Measurements from ENCODE around the gene FASLG.
"Not testable (repeated sequence)": the region's sequence is repeated elsewhere in the genome, so short reads cannot be mapped to it uniquely, and the experiment has no call there.

The FASLG gene

DNA sequence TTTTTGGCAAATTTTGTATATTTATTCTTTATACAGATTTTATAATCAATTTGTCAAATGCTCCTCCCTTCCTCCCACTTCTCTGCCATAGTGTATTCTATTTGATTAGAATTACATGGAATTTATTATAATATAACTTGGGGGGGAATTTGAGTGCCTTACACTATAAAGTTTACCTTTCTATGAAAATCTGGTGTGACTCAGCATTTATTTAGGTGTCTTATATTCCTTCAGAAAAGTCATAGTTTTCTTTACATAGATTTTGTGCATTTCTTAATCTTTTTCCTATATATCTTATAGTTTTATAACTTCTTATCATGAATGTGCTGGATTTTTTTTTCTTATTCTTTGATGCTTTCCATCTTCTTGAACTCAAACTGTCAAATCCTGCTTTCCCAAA, 21.3 kb downstream of the FASLG start:
- in situ Hi-C loops (cut with MboI; ENCODE audit: low sequenced_read_pairs), result no loop called here

DNA sequence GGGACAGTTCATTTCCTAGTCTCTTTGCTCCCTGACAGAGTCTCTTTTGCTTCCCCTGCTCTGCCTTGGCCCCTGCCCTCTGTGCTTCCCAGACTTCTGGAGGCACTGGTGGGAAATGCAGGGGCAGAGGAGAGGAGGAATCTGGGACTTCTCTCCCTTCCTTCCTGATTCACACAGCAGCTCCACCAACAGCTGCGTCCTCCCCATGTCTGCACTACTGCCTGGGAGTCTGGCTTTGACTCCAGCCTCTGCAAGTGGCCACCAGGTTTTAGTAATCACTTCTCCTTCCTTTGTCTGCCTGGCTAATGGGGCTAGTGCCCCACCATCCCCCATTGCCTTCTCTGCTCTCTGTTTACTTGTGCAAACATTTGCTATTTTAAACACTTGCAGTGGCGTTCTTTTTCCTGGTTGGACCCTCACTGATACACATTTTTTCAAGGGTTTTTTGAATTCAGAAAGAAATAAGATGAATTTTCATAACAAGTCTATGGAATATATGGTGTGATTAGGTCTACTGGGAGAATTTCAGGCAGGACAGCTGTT, 21.9 kb downstream of the FASLG start:
- in situ Hi-C loops (cut with MboI; ENCODE audit: low sequenced_read_pairs), result no loop called here

DNA sequence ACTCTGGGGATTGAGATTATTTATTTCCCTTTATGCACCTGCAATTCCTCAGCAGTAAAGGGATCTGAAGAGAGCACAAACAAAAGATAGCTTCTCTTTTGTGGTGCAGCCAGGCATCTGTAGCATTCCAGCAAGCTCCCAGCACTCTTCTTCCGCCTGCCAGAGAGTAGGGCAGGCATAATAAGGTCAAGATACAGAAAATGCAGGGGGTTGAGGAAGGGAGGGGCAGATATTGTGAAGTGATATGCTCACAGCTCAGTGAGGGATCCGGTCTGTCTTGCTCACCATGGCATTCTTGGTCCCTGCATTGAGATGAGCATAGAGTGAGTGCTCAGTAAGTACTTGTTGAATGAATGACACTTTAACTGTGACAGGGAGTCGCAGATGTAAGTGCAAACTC, 23.9 kb downstream of the FASLG start:
- in situ Hi-C loops (cut with MboI; ENCODE audit: low sequenced_read_pairs), result no loop called here

DNA sequence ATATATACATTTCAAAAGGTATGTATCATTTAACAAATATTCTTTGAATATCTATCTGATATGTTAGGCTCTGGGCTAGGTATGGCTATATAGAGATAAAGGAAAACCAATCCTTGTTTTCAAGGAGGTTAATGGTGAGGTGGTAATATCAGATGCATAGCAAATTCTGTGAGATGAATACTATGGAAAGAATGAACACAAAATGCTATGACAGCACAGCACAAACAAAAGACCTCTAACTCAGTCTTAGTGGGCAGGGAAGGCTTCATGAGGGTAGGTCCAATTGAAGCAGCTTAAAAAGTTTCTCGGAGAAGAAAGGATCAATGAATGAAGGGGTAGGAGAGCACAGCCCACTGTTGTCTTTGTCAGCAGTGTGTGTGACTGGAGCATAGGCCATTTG, 27.2 kb downstream of the FASLG start:
- in situ Hi-C loops (cut with MboI; ENCODE audit: low sequenced_read_pairs), result no loop called here

DNA sequence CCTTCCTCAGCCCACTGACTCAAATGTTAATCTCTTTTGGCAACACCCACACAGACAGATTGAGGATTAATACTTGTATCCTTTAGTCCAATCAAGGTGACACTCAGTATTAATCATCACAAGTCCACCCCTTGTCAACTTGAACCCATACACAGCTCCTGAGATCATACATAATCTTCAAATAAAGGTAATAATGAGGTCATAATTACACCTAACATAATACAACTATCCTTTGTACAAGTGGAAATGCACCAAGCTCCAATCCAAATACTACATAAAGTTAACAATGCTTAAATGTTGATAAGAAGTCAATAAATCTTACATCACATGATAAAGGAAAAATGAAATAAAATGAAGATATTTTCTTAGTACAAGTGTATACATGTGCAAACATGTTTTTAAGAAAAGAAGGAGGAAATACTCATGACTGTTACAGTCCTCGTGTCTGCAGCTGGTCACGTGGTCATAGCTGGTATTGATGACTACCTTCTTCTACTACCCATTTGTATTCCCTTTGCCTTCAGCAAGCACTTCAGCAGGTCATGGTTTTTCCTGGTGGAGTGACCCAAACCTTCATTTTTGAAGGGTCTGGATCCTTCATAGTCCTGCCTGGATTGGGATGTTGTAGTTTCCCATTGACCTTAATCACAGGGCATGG, 29.7 kb downstream of the FASLG start:
- in situ Hi-C loops (cut with MboI; ENCODE audit: low sequenced_read_pairs), result not testable (repeated sequence)

DNA sequence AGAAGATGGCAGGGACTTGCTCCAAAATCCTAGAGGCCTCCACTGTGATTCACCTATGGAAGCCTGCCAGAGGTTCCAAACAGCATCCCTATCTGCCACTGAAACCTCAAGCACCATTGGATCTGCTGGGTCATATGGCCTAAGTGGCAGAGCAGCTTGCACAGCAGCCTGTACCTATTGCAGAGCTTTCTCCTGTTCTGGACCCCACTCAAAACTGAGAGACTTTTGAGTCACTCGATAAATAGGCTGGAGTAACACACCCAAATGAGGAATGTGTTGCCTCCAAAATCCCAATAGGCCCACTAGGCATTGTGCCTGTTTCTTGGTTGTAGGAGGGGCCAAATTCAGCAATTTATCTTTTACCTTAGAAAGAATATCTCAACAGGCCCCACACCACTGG, 32.0 kb downstream of the FASLG start:
- in situ Hi-C loops (cut with MboI; ENCODE audit: low sequenced_read_pairs), result not testable (repeated sequence)

DNA sequence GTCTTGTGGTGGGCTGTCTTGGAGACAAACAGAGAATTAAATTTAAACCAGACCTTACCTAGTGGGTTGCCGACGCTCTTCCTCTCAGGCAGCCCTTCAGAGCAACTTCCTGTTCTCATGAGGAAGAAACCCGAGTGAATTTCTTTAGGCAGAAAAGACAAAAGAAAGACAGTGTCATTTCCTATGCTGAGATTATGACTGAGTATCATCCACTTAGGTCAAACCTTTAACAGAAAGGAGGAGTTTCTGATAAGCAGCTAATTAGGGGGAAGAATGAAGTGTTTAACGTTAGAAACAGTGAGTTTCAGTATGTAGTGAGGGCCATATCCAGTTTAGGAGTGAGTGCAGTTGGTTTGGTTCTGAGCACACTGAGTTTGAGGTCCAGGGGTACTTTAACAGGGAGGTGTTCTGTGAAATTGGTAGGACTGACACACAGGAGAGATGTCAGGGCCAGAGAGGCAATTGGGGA, 38.7 kb downstream of the FASLG start:
- in situ Hi-C loops (cut with MboI; ENCODE audit: low sequenced_read_pairs), result no loop called here

DNA sequence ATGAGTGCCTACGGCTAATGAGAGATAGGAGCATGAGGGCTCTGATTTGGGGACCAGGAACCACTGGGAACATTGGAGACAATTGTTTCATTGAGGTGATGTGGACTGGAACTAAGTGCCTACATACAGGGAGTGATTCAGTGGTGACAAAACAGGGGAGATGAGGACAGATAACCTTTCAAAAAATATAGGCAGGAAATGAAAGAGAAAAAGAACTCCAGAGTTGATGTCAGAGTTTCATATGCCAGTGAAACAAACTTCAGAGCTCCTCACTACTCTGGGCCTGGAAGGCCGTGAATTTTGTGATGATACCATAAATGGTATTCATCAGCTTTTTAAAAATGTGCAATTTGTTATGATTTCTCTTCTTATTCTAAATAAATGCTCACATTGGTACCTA, 39.3 kb downstream of the FASLG start:
- in situ Hi-C loops (cut with MboI; ENCODE audit: low sequenced_read_pairs), result no loop called here

DNA sequence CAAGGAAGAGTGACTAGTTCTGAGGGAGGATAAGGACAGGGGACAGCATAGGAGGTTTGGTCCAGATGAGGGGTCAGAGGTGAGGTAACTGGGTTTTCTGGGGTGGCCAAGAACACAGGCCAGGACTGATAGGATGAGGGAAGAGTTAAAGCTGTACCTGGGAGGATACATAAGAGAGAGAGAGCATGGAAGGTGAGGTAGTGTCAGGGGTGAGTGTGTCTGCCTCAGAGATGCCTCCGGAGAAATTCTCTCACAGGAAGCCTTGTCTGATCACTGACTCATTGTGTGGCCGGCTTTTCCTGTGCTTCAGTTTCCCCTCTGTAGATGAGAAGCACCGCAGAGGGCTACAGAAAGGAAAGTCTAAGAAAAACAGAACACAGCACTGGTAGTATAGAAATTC, 40.2 kb downstream of the FASLG start:
- in situ Hi-C loops (cut with MboI; ENCODE audit: low sequenced_read_pairs), result no loop called here

DNA sequence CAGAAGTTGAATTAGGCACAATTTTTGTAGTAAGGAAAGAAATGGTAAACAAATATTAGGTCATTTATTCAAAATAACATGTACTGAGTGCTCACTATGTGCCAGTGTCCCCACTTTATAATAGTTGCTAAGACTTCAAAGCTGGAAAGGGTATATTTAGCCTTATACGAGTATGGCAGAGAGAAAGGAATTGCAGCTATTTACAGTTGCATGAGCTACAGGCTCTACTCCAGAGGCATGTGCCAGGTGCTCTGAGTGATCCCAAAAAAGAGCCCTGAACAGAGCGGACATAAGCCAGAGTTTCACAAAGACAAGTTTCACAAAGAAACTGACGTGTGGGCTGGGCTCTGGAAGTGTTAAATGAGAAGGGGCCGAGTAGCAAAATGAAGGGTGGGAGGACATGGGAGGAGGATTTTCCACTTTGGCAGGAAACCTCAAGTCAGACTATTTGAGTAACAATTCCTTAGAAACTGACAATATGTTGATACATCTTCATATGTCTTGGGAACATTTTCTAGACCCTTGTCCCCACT, 40.9 kb downstream of the FASLG start:
- in situ Hi-C loops (cut with MboI; ENCODE audit: low sequenced_read_pairs), result no loop called here

DNA sequence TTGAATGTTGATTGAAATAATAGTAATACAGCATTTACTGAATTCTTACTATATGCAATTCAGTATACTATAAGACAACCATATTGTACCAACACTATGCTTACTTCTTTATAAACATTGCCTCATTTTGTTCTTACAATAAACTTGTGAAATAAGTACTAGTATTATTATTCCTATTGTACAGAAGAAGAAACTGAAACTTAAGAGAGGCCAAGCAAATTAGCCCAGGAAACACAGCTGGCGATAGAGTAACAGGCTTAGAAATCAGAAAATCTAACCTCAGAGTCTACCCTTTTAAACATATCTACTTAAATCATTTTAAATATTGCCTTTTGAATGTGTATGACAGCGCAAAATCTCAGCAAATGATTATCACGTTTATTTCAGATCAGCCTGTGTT, 41.7 kb downstream of the FASLG start:
- in situ Hi-C loops (cut with MboI; ENCODE audit: low sequenced_read_pairs), result no loop called here

DNA sequence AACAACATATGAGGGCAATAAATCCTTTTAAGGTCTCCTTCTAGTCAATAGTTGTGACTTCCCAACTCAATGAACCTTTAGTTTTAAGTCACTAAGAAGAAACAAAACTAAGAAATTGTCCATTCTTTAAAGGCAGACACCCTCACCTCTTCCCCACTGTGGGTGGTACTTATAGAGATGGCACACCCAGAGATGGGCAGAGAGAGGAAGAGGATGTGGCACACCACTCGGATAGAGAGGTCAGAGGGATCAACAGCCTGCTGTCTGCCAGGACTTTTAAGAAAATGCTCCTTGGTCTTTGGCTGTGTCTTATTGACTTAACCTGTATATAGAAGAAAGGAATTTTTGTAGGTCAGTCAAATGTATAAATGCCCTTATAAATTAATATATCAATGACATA, 45.1 kb downstream of the FASLG start:
- in situ Hi-C loops (cut with MboI; ENCODE audit: low sequenced_read_pairs), result no loop called here

DNA sequence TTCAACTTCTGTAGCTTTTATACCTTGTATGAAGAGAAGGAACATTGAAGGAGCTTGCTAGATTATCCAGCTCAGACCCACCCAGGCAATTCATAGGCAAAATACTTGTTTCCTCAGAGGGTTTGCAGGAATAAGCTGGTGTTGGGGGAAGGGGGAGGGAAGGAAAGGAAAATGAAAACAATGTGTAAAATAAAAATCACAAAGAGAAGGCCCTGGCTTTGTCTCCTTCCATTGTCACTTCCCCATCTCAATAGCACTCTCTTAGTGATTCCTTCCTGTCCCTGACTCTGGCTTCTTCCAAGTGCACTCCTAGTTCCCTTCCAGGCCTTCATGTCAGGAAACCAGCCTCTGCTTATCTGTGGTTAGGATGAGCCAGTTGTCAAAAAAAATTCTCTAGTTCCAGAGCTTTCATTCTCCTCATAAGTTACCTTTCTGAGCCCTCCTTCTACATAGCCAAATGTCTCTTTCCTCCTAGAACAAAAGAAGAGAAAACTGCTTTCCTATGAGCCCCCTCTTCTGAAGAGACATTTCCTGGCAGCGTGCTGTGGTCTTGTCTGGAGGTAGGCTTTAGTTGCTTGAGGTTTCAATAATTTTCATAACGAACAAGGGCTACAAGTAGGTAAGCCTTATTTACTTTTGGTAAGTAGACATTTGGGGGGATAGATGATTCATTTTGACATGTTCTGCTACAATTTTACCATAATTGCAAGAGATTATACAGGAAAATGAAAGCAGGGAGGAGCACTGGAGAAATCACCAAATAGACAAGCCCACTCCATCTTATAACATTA, 45.7 kb downstream of the FASLG start:
- in situ Hi-C loops (cut with MboI; ENCODE audit: low sequenced_read_pairs), result no loop called here

DNA sequence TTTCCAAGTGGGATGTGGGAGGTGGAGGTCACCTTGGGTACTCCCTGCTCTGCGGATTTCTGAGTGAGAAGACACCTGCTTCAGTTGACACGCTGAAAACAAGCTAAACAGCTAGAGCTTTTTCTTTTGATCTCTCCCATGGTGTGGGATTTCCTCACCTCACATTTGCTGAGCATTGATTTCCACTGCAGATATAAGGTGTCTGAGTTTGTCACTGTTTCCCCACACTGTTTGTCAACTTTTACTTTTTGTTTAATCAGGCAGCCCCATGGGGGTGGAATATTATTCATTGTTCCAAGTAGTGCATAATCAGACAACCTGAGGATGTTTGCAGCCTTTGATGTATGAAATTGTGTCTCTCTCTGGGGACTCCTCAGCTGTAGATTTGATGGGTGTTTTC, 49.5 kb downstream of the FASLG start:
- in situ Hi-C loops (cut with MboI; ENCODE audit: low sequenced_read_pairs), result no loop called here

DNA sequence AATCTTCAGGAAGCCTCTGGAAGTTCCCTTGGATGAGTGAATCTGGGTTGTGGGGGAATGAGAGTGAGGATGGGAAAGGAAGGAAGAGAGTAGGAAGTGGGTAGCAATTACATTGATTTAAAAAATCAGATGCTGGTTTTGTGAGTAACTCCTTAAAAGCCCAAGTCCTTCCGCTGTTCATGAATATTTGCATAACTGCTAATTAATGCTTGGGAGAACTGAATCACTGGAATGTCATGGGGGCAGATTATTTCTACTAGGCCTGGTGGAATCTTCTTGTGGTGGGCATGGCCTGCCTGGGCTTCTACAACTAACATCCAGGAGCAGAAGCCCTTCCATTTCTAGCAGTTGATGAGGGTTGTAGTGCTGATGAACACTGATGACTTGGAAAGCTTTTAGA, 52.7 kb downstream of the FASLG start:
- in situ Hi-C loops (cut with MboI; ENCODE audit: low sequenced_read_pairs), result loop anchor here (10.0 kb wide), 1 partner anchor 267 kb away; the partner anchor contains the start of gene PIGC

DNA sequence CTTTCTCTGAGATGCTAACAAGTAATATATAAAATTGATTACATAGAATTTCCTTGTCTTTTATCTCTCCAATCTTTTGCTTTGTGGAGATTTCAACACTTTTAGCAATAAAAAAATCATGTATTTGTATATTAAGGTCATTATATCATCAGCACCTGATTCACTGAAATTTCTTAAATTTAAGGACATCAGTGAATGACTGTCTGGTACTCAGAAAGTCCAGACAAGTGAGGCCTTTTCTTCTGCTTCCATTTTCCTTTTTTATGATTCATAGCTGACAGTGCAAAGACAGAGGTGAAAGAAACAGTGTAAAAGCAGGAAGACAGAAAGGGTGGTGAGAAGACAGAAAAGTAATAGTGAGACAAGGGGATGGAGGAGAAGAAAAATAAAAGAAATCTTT, 54.6 kb downstream of the FASLG start:
- in situ Hi-C loops (cut with MboI; ENCODE audit: low sequenced_read_pairs), result loop anchor here (10.0 kb wide), 1 partner anchor 269 kb away; the partner anchor contains the start of gene PIGC

Measured in HL-60/S4 (cell line).